HepG2 (cell line): ENCODE data around the gene NEK6. TPM values are rescaled to one million over a fixed set of nuclear protein-coding genes. Genes with fewer than 3 reads are reported as not detected.

Experiments
- KLF13 ChIP-seq: sonication (generic); formaldehyde crosslinking; IDR thresholded peaks from 2 replicates; pipeline ENCODE4 v1.4.0; 2020; ENCODE audit warnings: mild to moderate bottlenecking, missing genetic modification reagents
- polyA plus RNA-seq, 8 experiments: library from polyadenylated mRNA; depleted of rRNA in 3 of 8; stranded (reverse) in 7 of 8; unstranded in 1 of 8; fragments of >200 nt; fragmentation: Illumina TruSeq in 4 of 8; extraction: Trizol in 4 of 8; gene quantifications; 2 replicates each; pipeline versions ENCODE4 v1.2.1 to v1.2.3, GENCODE V29; 2011 to 2016; ENCODE audit warnings: low read depth in 4 of 8, missing spikeins in 1 of 8, mixed read lengths in 1 of 8; ENCODE audit not compliant: insufficient read depth in 1 of 8
- total RNA-seq, 5 experiments: library from RNA; depleted of rRNA; stranded (reverse); fragments of >200 nt; fragmentation: Illumina TruSeq; extraction: Trizol; gene quantifications; 2 replicates each; pipeline ENCODE4 v1.2.3, GENCODE V29; 2016; ENCODE audit warnings: low read depth in 1 of 5
- TF ChIP-seq, protein P1 (sequence below), 2 experiments: sonication (generic) in 1 of 2; formaldehyde crosslinking in 1 of 2; IDR thresholded peaks; 2 replicates each; pipeline versions ENCODE4 v1.4.0 to v1.6.1; 2016 to 2020; ENCODE audit warnings: borderline replicate concordance in 1 of 2, low read depth in 1 of 2, mild to moderate bottlenecking in 1 of 2, missing genetic modification reagents in 1 of 2
- TF ChIP-seq, protein P2 (sequence below): sonication (generic); formaldehyde crosslinking; IDR thresholded peaks from 2 replicates; pipeline ENCODE4 v1.8.1; 2022; ENCODE audit warnings: low read depth, mild to moderate bottlenecking, missing genetic modification reagents
- TF ChIP-seq, protein P3 (sequence below): sonication (generic); formaldehyde crosslinking; conservative IDR thresholded peaks from 2 replicates; pipeline ENCODE4 v1.4.0; 2020; ENCODE audit warnings: missing genetic modification reagents
- TF ChIP-seq, protein P4 (sequence below): sonication (generic); formaldehyde crosslinking; IDR thresholded peaks from 2 replicates; pipeline ENCODE4 v1.4.0; 2020; ENCODE audit warnings: missing genetic modification reagents, borderline replicate concordance
- TF ChIP-seq, protein P5 (sequence below): sonication (generic); formaldehyde crosslinking; IDR thresholded peaks from one replicate; pipeline ENCODE4 v1.5.1; 2020; ENCODE audit warnings: mild to moderate bottlenecking, missing genetic modification reagents; ENCODE audit errors: not compliant biosample characterization

The NEK6 gene
- total and polyA plus RNA-seq, 2 of the 13 experiments (the other 11 are each of a cell fraction or from before 2014, with no cell fraction given), result 30.4 to 119 TPM

DNA sequence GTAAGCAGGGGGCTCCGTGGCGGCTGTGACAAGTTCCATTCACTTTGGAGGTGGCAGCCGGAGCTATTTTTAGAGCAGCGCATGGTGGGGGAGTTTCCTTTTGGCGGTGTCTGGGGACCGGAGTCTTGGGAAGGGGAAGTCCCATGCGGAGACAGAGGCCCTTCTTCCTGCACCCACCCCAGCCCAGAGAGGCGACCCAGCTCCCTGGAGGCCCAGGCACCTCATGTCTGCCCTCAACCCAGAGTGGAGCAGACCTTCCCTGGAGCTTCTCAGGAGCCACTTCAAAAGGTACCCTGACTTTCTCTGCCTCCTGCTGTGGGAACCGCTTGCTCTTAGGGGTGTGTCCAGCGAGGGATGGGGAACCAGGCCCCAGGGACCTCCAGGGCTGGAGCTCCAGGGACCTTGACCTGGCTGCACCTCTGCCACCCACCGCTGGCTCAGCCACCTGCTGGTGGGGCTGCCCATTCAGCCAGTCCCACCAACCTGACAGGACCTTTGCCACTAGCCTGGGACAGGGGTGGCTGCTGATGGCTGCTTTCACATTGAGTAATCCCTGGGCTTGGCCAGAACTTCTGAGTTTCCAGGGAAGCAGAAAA, 34.1 kb downstream of the NEK6 start (continued):
- TF ChIP-seq, protein P1, sequence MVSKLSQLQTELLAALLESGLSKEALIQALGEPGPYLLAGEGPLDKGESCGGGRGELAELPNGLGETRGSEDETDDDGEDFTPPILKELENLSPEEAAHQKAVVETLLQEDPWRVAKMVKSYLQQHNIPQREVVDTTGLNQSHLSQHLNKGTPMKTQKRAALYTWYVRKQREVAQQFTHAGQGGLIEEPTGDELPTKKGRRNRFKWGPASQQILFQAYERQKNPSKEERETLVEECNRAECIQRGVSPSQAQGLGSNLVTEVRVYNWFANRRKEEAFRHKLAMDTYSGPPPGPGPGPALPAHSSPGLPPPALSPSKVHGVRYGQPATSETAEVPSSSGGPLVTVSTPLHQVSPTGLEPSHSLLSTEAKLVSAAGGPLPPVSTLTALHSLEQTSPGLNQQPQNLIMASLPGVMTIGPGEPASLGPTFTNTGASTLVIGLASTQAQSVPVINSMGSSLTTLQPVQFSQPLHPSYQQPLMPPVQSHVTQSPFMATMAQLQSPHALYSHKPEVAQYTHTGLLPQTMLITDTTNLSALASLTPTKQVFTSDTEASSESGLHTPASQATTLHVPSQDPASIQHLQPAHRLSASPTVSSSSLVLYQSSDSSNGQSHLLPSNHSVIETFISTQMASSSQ (IDR thresholded peaks at IDR 0.05; ENCODE audit: low read depth), result no peak
- TF ChIP-seq, protein P1 (CRISPR knock-in tag; IDR thresholded peaks at IDR 0.05; ENCODE audit: borderline replicate concordance), result no peak
- TF ChIP-seq, protein P2, sequence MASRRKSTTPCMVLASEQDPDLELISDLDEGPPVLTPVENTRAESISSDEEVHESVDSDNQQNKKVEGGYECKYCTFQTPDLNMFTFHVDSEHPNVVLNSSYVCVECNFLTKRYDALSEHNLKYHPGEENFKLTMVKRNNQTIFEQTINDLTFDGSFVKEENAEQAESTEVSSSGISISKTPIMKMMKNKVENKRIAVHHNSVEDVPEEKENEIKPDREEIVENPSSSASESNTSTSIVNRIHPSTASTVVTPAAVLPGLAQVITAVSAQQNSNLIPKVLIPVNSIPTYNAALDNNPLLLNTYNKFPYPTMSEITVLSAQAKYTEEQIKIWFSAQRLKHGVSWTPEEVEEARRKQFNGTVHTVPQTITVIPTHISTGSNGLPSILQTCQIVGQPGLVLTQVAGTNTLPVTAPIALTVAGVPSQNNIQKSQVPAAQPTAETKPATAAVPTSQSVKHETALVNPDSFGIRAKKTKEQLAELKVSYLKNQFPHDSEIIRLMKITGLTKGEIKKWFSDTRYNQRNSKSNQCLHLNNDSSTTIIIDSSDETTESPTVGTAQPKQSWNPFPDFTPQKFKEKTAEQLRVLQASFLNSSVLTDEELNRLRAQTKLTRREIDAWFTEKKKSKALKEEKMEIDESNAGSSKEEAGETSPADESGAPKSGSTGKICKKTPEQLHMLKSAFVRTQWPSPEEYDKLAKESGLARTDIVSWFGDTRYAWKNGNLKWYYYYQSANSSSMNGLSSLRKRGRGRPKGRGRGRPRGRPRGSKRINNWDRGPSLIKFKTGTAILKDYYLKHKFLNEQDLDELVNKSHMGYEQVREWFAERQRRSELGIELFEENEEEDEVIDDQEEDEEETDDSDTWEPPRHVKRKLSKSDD (CRISPR knock-in tag), result no peak
- TF ChIP-seq, protein P3, sequence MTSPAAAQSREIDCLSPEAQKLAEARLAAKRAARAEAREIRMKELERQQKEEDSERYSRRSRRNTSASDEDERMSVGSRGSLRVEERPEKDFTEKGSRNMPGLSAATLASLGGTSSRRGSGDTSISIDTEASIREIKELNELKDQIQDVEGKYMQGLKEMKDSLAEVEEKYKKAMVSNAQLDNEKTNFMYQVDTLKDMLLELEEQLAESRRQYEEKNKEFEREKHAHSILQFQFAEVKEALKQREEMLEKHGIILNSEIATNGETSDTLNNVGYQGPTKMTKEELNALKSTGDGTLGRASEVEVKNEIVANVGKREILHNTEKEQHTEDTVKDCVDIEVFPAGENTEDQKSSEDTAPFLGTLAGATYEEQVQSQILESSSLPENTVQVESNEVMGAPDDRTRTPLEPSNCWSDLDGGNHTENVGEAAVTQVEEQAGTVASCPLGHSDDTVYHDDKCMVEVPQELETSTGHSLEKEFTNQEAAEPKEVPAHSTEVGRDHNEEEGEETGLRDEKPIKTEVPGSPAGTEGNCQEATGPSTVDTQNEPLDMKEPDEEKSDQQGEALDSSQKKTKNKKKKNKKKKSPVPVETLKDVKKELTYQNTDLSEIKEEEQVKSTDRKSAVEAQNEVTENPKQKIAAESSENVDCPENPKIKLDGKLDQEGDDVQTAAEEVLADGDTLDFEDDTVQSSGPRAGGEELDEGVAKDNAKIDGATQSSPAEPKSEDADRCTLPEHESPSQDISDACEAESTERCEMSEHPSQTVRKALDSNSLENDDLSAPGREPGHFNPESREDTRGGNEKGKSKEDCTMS (CRISPR knock-in tag), result no peak
- TF ChIP-seq, protein P4, sequence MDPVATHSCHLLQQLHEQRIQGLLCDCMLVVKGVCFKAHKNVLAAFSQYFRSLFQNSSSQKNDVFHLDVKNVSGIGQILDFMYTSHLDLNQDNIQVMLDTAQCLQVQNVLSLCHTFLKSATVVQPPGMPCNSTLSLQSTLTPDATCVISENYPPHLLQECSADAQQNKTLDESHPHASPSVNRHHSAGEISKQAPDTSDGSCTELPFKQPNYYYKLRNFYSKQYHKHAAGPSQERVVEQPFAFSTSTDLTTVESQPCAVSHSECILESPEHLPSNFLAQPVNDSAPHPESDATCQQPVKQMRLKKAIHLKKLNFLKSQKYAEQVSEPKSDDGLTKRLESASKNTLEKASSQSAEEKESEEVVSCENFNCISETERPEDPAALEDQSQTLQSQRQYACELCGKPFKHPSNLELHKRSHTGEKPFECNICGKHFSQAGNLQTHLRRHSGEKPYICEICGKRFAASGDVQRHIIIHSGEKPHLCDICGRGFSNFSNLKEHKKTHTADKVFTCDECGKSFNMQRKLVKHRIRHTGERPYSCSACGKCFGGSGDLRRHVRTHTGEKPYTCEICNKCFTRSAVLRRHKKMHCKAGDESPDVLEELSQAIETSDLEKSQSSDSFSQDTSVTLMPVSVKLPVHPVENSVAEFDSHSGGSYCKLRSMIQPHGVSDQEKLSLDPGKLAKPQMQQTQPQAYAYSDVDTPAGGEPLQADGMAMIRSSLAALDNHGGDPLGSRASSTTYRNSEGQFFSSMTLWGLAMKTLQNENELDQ, result no peak
- TF ChIP-seq, protein P5, sequence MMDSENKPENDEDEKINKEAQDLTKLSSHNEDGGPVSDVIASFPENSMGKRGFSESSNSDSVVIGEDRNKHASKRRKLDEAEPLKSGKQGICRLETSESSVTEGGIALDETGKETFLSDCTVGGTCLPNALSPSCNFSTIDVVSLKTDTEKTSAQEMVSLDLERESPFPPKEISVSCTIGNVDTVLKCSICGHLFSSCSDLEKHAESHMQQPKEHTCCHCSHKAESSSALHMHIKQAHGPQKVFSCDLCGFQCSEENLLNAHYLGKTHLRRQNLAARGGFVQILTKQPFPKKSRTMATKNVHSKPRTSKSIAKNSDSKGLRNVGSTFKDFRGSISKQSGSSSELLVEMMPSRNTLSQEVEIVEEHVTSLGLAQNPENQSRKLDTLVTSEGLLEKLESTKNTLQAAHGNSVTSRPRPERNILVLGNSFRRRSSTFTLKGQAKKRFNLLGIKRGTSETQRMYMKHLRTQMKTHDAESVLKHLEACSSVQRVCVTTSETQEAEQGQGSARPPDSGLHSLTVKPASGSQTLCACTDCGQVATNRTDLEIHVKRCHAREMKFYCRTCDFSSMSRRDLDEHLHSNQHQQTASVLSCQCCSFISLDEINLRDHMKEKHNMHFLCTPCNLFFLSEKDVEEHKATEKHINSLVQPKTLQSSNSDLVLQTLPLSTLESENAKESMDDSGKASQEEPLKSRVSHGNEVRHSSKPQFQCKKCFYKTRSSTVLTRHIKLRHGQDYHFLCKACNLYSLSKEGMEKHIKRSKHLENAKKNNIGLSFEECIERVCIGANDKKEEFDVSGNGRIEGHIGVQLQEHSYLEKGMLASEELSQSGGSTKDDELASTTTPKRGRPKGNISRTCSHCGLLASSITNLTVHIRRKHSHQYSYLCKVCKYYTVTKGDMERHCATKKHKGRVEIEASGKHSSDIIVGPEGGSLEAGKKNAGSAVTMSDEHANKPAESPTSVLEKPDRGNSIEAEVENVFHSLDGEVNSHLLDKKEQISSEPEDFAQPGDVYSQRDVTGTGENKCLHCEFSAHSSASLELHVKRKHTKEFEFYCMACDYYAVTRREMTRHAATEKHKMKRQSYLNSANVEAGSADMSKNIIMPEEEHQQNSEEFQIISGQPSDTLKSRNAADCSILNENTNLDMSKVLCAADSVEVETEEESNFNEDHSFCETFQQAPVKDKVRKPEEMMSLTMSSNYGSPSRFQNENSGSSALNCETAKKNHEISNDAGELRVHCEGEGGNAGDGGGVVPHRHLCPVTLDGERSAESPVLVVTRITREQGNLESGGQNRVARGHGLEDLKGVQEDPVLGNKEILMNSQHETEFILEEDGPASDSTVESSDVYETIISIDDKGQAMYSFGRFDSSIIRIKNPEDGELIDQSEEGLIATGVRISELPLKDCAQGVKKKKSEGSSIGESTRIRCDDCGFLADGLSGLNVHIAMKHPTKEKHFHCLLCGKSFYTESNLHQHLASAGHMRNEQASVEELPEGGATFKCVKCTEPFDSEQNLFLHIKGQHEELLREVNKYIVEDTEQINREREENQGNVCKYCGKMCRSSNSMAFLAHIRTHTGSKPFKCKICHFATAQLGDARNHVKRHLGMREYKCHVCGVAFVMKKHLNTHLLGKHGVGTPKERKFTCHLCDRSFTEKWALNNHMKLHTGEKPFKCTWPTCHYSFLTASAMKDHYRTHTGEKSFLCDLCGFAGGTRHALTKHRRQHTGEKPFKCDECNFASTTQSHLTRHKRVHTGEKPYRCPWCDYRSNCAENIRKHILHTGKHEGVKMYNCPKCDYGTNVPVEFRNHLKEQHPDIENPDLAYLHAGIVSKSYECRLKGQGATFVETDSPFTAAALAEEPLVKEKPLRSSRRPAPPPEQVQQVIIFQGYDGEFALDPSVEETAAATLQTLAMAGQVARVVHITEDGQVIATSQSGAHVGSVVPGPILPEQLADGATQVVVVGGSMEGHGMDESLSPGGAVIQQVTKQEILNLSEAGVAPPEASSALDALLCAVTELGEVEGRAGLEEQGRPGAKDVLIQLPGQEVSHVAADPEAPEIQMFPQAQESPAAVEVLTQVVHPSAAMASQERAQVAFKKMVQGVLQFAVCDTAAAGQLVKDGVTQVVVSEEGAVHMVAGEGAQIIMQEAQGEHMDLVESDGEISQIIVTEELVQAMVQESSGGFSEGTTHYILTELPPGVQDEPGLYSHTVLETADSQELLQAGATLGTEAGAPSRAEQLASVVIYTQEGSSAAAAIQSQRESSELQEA (CRISPR knock-in tag), result no peak
- TF ChIP-seq KLF13 (CRISPR knock-in tag), result no peak
